HepG2 (cell line): ENCODE data around the gene R3HDM4. TPM values are rescaled to one million over a fixed set of nuclear protein-coding genes. Genes with fewer than 3 reads are reported as not detected.
A peak's percentile ranks its signal among the peaks of the same experiment; 100 is the strongest.

ENCODE experiments used
- ATAC-seq: fragments of 200-7000 bp; cut with Tn5 transposase; 3 replicates; pipeline ENCODE4 v1.9.1; 2020; ENCODE audit warnings: mild to moderate bottlenecking, moderate library complexity
- BruUV-seq: library from RNA; stranded (reverse); fragments of 400-500 nt; replicated peaks from 2 replicates; lab custom pipeline; 2021; lab: Mats Ljungman, UMichigan
- CTCF ChIA-PET: fragments of 300-600 bp; formaldehyde crosslinking; extraction: SDS; loops from one replicate; lab custom pipeline; 2021; ENCODE audit warnings: low total read pairs, inconsistent platforms, low intra/inter-chr PET ratio; lab: Yijun Ruan, JAX
- POLR2A ChIA-PET: fragments of 350-600 bp; sonication (Branson Sonifier 250); formaldehyde crosslinking; loops from one replicate; lab custom pipeline; 2020; ENCODE audit warnings: antibody characterized with exemption, inconsistent platforms; lab: Yijun Ruan, JAX
- DNase-seq: peaks from one replicate; pipeline ENCODE4 v3.0.0-alpha.2; 2015; ENCODE audit warnings: low spot score
- FAIRE-seq: peaks from 3 replicates; lab custom pipeline; 2011; peaks lifted over from hg19 to GRCh38; lab: Jason Lieb, UNC
- H2AFZ ChIP-seq: one replicate; pipeline ENCODE4 v1.6.1; 2011; ENCODE audit warnings: low read length, inconsistent platforms
- H3K27ac ChIP-seq: fragments of 300-600 bp; 3 replicates; pipeline ENCODE4 v1.8.0; 2011; ENCODE audit warnings: mixed run types, mild to moderate bottlenecking, mixed read lengths, low read length, inconsistent platforms; ENCODE audit not compliant: insufficient read depth; ENCODE audit errors: extremely low read length
- H3K27me3 ChIP-seq, 2 experiments: fragments of 200-600 bp in 1 of 2; 2 replicates in 1 of 2; 3 replicates in 1 of 2; pipeline versions ENCODE4 v1.6.0 to v1.8.0; 2011; ENCODE audit warnings: low read length in 2 of 2, mild to moderate bottlenecking in 2 of 2, moderate library complexity in 2 of 2, inconsistent platforms in 1 of 2; ENCODE audit not compliant: insufficient read depth in 2 of 2, control insufficient read depth in 1 of 2
- H3K36me3 ChIP-seq, 2 experiments: fragments of 200-600 bp in 1 of 2; replicated peaks in 1 of 2; 2 replicates in 1 of 2; 3 replicates in 1 of 2; pipeline versions ENCODE4 v1.5.1 to v1.8.0; 2011; ENCODE audit warnings: low read length in 2 of 2, inconsistent platforms in 1 of 2; ENCODE audit not compliant: insufficient read depth in 2 of 2, control insufficient read depth in 1 of 2
- H3K4me1 ChIP-seq: 2 replicates; pipeline ENCODE4 v1.5.1; 2012; ENCODE audit warnings: low read length, inconsistent platforms; ENCODE audit not compliant: insufficient read depth
- H3K4me2 ChIP-seq: 2 replicates; pipeline ENCODE4 v1.6.0; 2011; ENCODE audit warnings: low read depth, low read length, inconsistent platforms
- H3K4me3 ChIP-seq, 3 experiments: fragments of 200-600 bp in 1 of 3; sonication (generic), shearing (Covaris generic) in 1 of 3; replicated peaks in 1 of 3; 2 replicates each; pipeline ENCODE4 v1.5.1; 2011 to 2016; ENCODE audit warnings: low read length in 3 of 3, inconsistent platforms in 2 of 3, low read depth in 2 of 3, mild to moderate bottlenecking in 2 of 3, control low read depth in 1 of 3, mixed read lengths in 1 of 3; ENCODE audit not compliant: insufficient read depth in 1 of 3
- H3K79me2 ChIP-seq: one replicate; pipeline ENCODE4 v1.6.1; 2011; ENCODE audit warnings: low read length, inconsistent platforms; ENCODE audit not compliant: insufficient read depth
- H3K9ac ChIP-seq: 2 replicates; pipeline ENCODE4 v1.6.0; 2011; ENCODE audit warnings: mild to moderate bottlenecking, low read depth, low read length, inconsistent platforms; ENCODE audit not compliant: insufficient read depth
- H3K9me3 ChIP-seq: 2 replicates; pipeline ENCODE4 v1.5.1; 2012; ENCODE audit warnings: mild to moderate bottlenecking, low read length
- H4K20me1 ChIP-seq: 2 replicates; pipeline ENCODE4 v1.6.0; 2011; ENCODE audit warnings: inconsistent platforms, mild to moderate bottlenecking, low read length, moderate library complexity; ENCODE audit not compliant: insufficient read depth
- FOSL1 ChIP-seq: sonication (generic); formaldehyde crosslinking; IDR thresholded peaks from 2 replicates; pipeline ENCODE4 v1.9.0; 2021; ENCODE audit warnings: missing genetic modification reagents, borderline replicate concordance
- GLMP ChIP-seq: sonication (generic); formaldehyde crosslinking; IDR thresholded peaks from 2 replicates; pipeline ENCODE4 v1.9.0; 2021; ENCODE audit warnings: missing genetic modification reagents, mild to moderate bottlenecking, borderline replicate concordance
- HCFC1 ChIP-seq: fragments of 150-350 bp; IDR thresholded peaks from 2 replicates; pipeline ENCODE4 v1.6.1; 2014; ENCODE audit warnings: low read depth, low read length
- HIC2 ChIP-seq: sonication (generic); formaldehyde crosslinking; IDR thresholded peaks from 2 replicates; pipeline ENCODE4 v1.9.0; 2022; ENCODE audit warnings: low read depth, missing genetic modification reagents
- HMGA1 ChIP-seq: sonication (generic); formaldehyde crosslinking; conservative IDR thresholded peaks from 2 replicates; pipeline ENCODE4 v1.4.0; 2020; ENCODE audit warnings: missing genetic modification reagents
- HNF1B ChIP-seq: sonication (generic); formaldehyde crosslinking; IDR thresholded peaks from 2 replicates; pipeline ENCODE4 v1.5.1; 2020; ENCODE audit warnings: mild to moderate bottlenecking, moderate library complexity, missing genetic modification reagents
- NFKB2 ChIP-seq: sonication (generic); formaldehyde crosslinking; IDR thresholded peaks from 2 replicates; pipeline ENCODE4 v1.4.0; 2020; ENCODE audit warnings: missing genetic modification reagents, borderline replicate concordance
- SRSF1 ChIP-seq: fragments of 200-400 bp; formaldehyde crosslinking; optimal IDR thresholded peaks from 2 replicates; pipeline ENCODE3; 2017; ENCODE audit warnings: mild to moderate bottlenecking, low read depth, low read length, moderate library complexity
- ZFP91 ChIP-seq: sonication (generic); formaldehyde crosslinking; IDR thresholded peaks from 2 replicates; pipeline ENCODE4 v1.9.0; 2022; ENCODE audit warnings: missing genetic modification reagents, mild to moderate bottlenecking, borderline replicate concordance
- ZNF333 ChIP-seq: sonication (generic); formaldehyde crosslinking; IDR thresholded peaks from 2 replicates; pipeline ENCODE4 v1.4.0; 2020; ENCODE audit warnings: mild to moderate bottlenecking, missing genetic modification reagents, borderline replicate concordance
- ZNF343 ChIP-seq: sonication (generic); formaldehyde crosslinking; IDR thresholded peaks from 2 replicates; pipeline ENCODE4 v1.4.0; 2020; ENCODE audit warnings: mild to moderate bottlenecking, missing genetic modification reagents
- ZNF501 ChIP-seq: sonication (generic); formaldehyde crosslinking; IDR thresholded peaks from 2 replicates; pipeline ENCODE4 v1.5.1; 2020; ENCODE audit warnings: mild to moderate bottlenecking, moderate library complexity, missing genetic modification reagents
- ZNF549 ChIP-seq: sonication (generic); formaldehyde crosslinking; IDR thresholded peaks from 2 replicates; pipeline ENCODE4 v1.5.0; 2020; ENCODE audit warnings: missing genetic modification reagents
- ZNF704 ChIP-seq: sonication (generic); formaldehyde crosslinking; IDR thresholded peaks from 2 replicates; pipeline ENCODE4 v1.8.1; 2023; ENCODE audit warnings: mild to moderate bottlenecking, inconsistent platforms, moderate library complexity, missing genetic modification reagents, borderline replicate concordance
- ZSCAN21 ChIP-seq: sonication (generic); formaldehyde crosslinking; IDR thresholded peaks from 2 replicates; pipeline ENCODE4 v1.8.0; 2022; ENCODE audit warnings: mild to moderate bottlenecking, missing genetic modification reagents, moderate library complexity, borderline replicate concordance
- WGBS: methylation state at CpG from one replicate; pipeline ENCODE4 v1.1.6; 2017; ENCODE audit warnings: low lambda C conversion rate; 5-methylcytosine and 5-hydroxymethylcytosine counted together
- in situ Hi-C: cut with HindIII; loops from 2 replicates; pipeline ENCODE4 v1.10.0; 2017; ENCODE audit warnings: low pct_unique_long_range_greater_than_20kb; ENCODE audit not compliant: extremely low pct_ligation_motif_present
- intact Hi-C: fragments of 100-400 bp; cut with micrococcal nuclease; formaldehyde crosslinking; loops from one replicate; pipeline ENCODE4 v1.10.0; 2022; ENCODE audit not compliant: unreplicated experiment
- polyA plus RNA-seq, 8 experiments: library from polyadenylated mRNA; depleted of rRNA in 3 of 8; stranded (reverse) in 7 of 8; unstranded in 1 of 8; fragments of >200 nt; fragmentation: Illumina TruSeq in 4 of 8; extraction: Trizol in 4 of 8; gene quantifications; 2 replicates each; pipeline versions ENCODE4 v1.2.1 to v1.2.3, GENCODE V29; 2011 to 2016; ENCODE audit warnings: low read depth in 4 of 8, missing spikeins in 1 of 8, mixed read lengths in 1 of 8; ENCODE audit not compliant: insufficient read depth in 1 of 8
- total RNA-seq, 5 experiments: library from RNA; depleted of rRNA; stranded (reverse); fragments of >200 nt; fragmentation: Illumina TruSeq; extraction: Trizol; gene quantifications; 2 replicates each; pipeline ENCODE4 v1.2.3, GENCODE V29; 2016; ENCODE audit warnings: low read depth in 1 of 5

R3HDM4 gene
- total and polyA plus RNA-seq, 2 of the 13 experiments (the other 11 are each of a cell fraction or from before 2014, with no cell fraction given): 26.2 to 26.9 TPM

GRCh38 chr19:934197-934840, 21.3 kb upstream of the R3HDM4 start:
- peak overlapping the region; percentile 46 for H3K4me2 ChIP-seq
- peaks cover 80% of the 10 kb centered on the region for H3K79me2 ChIP-seq
- ATAC-seq: peak; percentile 30
- TF ChIP-seq ZNF343 (CRISPR knock-in tag) (no peak), HIC2 (CRISPR knock-in tag) (no peak), NFKB2 (CRISPR knock-in tag) (0 out of 2 replicates have a peak, but pooled peaks have one; percentile 4), ZNF333 (CRISPR knock-in tag) (no peak), SRSF1 (peak; percentile 38), ZNF704 (CRISPR knock-in tag) (no peak), ZFP91 (CRISPR knock-in tag) (no peak), FOSL1 (no peak), GLMP (CRISPR knock-in tag) (0 out of 2 replicates have a peak, but pooled peaks have one; percentile 28), HCFC1 (no peak), ZNF501 (CRISPR knock-in tag) (0 out of 2 replicates have a peak, but pooled peaks have one; percentile 20), HMGA1 (CRISPR knock-in tag) (no peak), ZSCAN21 (CRISPR knock-in tag) (no peak), ZNF549 (CRISPR knock-in tag) (no peak), HNF1B (CRISPR knock-in tag) (no peak)

More at GRCh38 chr19:934197-934840, 21.3 kb upstream of the R3HDM4 start:
- DNase-seq (no peak), FAIRE-seq (no peak)
- no TSS peak for BruUV-seq
- Histone ChIP-seq H3K9ac (0 out of 2 replicates have a peak overlapping the region, but pooled peaks have one; percentile 24), H3K4me3 (peak overlapping the region in 1 of 3 experiments; percentile 53; a peak in 2 of 6 replicates), H3K36me3 (peaks cover 17 to 62% of the 10 kb centered on the region in 2 experiments; a peak in 4 of 5 replicates), H3K9me3 (no peaks in the 10 kb centered on the region), H3K27me3 (no peaks in the 10 kb centered on the region), H3K4me1 (peaks cover 89% of the 10 kb centered on the region), H4K20me1 (peaks cover 41% of the 10 kb centered on the region; the same call in 1 of the 2 replicates), H2AFZ (no peak overlapping the region), H3K27ac (peak overlapping the region; percentile 55)
- 71% methylated on average over 27 of the region's 29 CpGs for WGBS
- in situ Hi-C loops: no loop called here
- ChIA-PET POLR2A (interaction anchor here (0.7 to 5.6 kb wide), 7 partner anchors 9 to 51 kb away, joined by 3 to 50 read pairs (median 4); no protein-coding TSS in a partner anchor), CTCF (no interaction called here)
- intact Hi-C loops: loop anchor here (2.0 kb wide), 1 partner anchor 18 kb away; no protein-coding TSS in a partner anchor
